ENCODE measurements around the gene CAP2.
"Not testable (repeated sequence)": the region's sequence is repeated elsewhere in the genome, so short reads cannot be mapped to it uniquely, and the experiment has no call there.

Gene CAP2

DNA sequence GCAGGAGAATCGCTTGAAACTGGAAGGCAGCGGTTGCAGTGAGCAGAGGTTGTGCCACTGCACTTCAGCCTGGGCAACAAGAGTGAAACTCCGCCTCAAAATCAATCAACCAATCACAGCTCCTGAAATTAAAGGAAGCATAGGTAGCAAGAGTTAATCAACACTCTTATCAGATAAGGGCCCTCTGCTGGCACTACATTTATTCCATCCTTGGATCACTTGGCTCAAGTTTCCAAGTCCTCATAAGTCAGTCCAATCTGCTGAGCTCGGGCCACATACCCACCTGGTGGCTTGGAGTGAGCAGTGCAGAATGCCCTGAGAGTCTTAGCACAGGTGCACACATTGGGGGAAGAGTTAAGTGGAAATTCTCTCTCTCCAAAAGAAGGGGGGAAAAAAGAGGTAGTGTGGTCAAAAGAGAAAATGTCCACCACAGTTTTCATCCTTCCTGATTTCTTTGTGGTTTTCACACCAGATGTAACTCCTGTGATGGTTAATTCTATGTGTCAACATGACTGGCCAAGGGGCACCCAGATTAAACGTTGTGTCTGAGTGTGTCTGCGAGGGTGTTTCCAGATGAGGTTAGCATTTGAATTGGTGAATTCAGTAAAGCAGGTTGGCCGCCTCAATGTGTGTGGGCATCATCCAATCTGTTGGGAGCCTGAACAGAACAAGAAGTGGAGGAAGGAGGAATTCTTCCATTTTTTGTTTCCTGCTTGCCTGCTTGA lies 192.5 kb downstream of the CAP2 start:
- DNase-seq: peak; percentile 8

DNA sequence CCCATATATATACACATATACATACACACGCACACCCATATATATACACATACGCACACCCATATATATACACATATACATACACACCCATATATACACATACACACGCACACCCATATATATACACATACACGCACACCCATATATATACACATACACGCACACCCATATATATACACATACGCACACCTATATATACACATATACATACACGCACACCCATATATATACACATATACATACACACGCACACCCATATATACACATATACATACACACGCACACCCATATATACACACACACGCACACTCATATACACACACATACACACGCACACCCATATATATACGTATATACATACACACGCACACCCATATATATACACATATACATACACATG lies 193.2 kb downstream of the CAP2 start:
- not testable (repeated sequence) for DNase-seq

DNA sequence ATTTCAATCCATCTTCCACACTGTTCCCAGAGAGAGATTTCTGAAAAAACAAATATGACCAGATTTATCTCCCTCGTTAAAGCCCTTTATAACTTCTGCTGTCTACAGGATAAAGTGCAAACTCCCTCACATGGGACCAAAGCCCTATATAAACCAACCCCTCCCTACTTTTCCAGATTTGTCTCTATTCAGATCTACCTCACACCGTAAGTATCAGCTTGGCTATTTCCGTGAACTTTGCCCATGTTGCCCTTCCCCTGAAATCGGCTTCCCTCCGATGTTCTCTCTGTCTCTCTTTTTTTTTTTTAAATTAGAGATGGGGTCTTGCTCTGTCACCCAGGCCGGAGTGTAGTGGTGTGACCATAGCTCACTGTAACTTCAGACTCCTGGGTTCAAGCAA lies 194.6 kb downstream of the CAP2 start:
- no peak for DNase-seq

DNA sequence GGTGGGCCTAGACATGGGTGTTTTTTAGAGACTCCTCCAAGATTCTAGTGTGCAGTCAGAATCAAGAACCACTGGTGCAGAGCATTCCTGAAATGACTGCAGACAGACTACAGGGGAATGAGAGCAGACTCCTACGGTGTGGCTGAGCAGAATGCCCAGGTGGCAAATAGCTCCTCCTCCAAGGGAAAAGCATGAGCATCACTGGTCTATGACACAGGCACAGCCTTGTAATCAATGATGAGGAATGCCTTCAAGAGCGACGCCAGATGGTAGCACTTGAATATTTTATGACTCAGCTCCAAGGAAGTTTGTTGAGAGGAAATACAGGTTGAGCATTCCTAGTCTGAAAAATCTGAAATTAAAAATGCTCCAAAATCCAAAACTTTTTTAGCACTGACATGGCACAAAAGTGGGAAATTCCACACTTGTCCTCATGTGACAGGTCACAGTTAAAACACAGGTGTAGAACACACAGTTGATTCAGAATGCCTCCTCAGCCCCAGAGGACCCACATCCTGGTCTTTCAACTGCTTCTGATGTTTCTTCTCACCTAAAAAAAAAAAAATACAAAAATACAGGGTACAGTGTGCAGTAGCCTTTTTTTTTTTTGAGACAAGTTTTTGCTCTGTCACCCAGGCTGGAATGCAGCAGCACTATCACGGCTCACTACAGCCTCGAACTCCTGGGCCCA lies 196.2 kb downstream of the CAP2 start:
- DNase-seq: no peak

DNA sequence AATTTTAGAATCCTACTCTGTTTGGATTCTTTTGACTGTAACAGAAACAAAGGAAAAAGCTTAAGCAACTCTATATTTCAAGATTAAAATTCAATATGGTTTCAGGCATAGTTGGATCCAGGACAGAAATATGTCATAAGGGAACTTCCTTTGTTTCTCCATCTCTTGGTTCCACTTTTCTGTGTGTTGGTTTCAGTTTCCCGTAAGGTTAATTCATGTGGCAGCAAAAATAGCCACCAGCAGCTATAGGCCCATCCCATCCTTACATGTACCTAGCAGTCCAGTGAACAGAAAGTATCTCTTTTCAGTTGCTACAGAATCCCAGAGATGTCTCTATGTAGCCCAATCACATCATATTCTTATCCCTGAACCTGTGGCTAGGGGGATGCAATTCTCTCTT lies 197.9 kb downstream of the CAP2 start:
- DNase-seq: no peak

DNA sequence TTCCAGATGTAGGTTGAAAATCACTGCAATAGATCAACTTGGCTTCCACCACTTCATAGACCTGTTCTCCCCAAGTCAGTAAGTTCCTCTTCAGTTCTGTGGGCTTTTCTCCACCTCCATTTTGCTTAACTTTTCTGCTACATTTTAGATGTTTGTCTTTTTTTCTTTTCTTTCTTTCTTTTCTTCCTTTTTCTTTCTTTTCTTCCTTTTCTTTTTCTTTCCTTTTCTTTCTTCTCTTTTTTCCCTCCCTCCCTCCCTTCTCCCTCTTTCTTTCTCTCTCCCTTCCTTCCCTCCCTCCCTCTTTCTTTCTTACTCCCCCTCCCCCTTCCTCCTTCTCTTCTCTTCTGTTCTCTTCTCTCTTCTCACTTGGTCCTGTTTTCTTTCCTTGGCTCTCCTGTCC lies 199.9 kb downstream of the CAP2 start:
- DNase-seq: no peak

DNA sequence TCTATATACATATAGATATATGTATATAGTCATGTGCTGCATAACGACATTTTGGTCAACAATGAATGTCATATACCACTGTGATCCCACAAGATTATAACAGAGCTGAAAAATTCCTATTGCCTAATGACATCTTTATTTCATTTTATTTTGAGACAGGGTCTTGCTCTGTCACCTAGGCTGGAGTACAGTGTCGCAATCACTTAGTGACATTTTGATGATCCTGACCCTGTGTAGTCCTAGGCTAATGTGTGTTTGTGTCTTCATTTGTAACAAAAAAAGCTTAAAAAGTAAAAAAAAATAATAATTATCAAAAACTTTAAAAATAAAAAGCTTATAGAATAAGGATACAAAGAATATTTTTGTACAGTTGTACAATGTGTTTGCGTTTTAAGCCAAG lies 202.7 kb downstream of the CAP2 start:
- no peak for DNase-seq

DNA sequence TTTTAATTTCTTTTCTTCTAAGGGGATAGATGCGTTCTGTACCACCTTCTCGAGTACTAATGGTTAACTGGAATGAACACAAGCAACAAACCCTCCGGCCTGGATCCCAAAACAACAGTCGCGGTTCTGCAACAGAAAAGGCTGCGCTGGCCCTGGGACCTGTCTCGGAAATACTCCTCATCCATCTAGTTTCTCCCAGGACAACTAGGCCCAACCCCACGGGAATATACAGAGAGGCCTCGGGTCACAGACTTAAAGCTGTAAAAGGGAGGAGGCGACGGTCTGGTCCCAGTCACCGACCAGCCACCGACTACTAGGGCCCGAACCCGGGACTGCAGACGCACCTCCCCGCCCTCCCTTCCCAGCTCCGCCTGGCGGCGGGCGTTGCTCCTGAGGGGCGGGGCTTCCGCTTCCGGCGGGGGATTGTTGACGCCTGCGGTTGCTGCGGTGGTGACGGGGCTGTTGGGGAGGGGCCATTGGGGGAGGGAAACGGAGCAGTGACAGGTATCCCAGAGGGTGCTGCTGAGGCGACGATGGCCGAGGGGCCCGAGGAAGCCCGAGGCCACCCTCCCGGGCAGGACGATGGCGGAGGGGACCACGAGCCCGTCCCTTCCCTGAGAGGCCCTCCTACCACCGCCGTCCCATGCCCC lies 206.6 kb downstream of the CAP2 start, which contains the start of gene FAM8A1:
Gene FAM8A1, plus strand, starts transcription at position 426 of the 650 bp plus-strand sequence. Its CDS starts 108 bp downstream, at position 534.
- peak; percentile 96 for DNase-seq

DNA sequence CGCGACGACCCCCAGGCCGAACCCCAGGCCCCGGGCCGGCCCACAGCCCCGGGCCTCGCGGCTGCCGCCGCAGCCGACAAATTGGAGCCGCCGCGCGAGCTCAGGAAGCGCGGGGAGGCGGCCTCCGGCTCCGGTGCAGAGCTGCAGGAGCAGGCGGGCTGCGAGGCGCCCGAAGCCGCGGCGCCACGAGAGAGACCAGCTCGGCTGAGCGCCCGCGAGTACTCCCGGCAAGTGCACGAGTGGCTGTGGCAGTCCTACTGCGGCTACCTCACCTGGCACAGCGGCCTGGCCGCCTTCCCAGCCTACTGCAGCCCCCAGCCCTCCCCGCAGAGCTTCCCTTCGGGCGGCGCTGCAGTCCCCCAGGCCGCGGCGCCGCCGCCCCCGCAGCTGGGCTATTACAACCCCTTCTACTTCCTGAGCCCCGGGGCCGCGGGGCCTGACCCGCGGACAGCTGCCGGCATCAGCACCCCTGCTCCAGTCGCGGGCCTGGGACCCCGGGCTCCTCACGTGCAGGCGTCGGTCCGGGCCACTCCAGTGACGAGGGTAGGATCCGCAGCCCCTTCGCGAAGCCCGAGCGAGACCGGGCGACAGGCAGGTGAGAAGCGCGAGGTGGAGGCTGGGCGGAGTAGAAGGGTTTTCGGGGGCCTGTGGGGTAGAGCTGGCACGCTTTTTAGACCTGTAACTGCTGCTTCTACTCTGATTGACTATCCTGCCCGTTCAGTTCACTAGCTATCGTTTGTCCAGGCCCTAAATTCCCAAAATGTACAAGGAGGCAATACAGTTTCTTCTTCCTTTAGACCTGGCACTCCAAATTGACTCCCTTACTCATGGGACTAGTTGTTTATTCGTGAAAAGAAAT lies 207.4 kb downstream of the CAP2 start:
- DNase-seq: peak; percentile 41

DNA sequence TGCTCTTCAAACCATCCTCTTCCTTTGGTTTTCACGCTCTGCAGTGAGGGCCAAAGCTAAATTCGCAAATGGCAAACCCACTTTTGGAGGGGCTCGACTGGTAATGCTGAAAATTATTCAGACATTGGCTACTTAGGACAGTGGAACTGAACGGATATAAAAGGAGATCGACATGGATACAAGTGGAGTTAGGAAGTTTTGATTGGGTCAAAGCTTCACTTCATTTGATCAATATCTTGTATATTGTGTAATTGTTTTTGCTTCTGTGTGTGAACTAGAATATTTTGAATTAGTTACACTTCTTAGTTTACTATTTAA lies 207.9 kb downstream of the CAP2 start:
- DNase-seq: no peak

DNA sequence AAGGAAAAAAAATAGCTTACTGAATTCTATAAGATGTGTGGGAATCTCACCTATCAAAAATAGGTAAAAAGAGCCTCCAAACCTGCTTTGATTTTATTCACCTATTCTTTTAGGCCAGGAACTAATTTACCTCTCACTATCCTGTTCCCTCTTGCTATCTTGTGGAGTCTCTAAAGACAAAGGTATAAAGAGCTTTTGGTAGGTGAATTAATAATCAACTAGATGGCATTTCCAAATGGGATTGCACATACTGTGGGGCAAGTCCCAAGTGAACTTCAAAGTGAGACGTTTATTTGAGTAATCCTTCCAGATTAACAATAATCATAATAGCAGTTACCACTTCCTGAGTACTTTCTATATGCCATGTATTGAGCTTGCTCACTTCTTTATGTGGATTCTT lies 209.5 kb downstream of the CAP2 start:
- no peak for DNase-seq

DNA sequence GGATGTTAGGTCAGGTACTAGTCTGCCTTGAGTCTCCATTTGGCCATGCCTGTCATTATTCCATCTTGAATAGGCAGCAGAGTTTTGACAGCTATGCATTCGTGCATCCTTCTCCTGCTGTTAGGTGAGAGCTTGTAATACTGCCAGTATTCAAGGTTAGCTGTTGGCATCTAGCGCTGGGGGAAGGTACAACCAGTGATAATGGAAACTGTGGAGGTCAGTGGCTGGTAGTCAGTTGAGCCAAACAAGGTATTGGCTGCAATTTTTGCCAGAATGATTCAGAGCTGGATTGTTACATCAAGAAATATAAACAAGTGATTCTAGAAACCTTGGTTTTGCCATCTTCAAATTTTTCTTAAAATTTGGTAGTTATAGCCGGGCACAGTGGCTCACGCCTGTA lies 213.2 kb downstream of the CAP2 start:
- no peak for DNase-seq

All from NCI-H345 (cell line).